Spleen (tissue), 11 donors: Measurements from ENCODE around the gene TSHZ2. TPM values are rescaled to one million over a fixed set of nuclear protein-coding genes. Genes with fewer than 3 reads are reported as not detected.

Source experiments
- DNase-seq: peaks from one replicate; pipeline ENCODE4 v3.0.0-alpha.2; 2020
- H3K27ac ChIP-seq, 8 donors: fragments of 200-600 bp; sonication (generic) in 7 of 8; 1 replicate in 4 of 8; 2 replicates in 4 of 8; pipeline versions ENCODE4 v1.5.0 to v1.8.0; 2016 to 2021; ENCODE audit warnings: inconsistent platforms in 4 of 8, mild to moderate bottlenecking in 4 of 8, moderate library complexity in 1 of 8
- H3K27me3 ChIP-seq, 7 donors: fragments of 200-600 bp; sonication (generic) in 6 of 7; replicated peaks in 1 of 7; 1 replicate in 4 of 7; 2 replicates in 3 of 7; pipeline versions ENCODE4 v1.5.0 to v1.8.0; 2016 to 2021; ENCODE audit warnings: inconsistent platforms in 3 of 7, mild to moderate bottlenecking in 1 of 7
- H3K36me3 ChIP-seq, 6 donors: fragments of 200-600 bp; sonication (generic) in 5 of 6; 1 replicate in 4 of 6; 2 replicates in 2 of 6; pipeline versions ENCODE4 v1.5.0 to v1.8.0; 2016 to 2021; ENCODE audit warnings: inconsistent platforms in 2 of 6
- H3K4me1 ChIP-seq, 6 donors: fragments of 200-600 bp; sonication (generic) in 5 of 6; 1 replicate in 3 of 6; 2 replicates in 3 of 6; pipeline versions ENCODE4 v1.5.0 to v1.8.0; 2016 to 2021; ENCODE audit warnings: inconsistent platforms in 3 of 6
- H3K4me3 ChIP-seq, 8 donors: fragments of 200-600 bp; sonication (generic) in 7 of 8; 1 replicate in 4 of 8; 2 replicates in 4 of 8; pipeline versions ENCODE4 v1.5.0 to v1.8.0; 2016 to 2021; ENCODE audit warnings: inconsistent platforms in 4 of 8, mild to moderate bottlenecking in 4 of 8, moderate library complexity in 2 of 8
- H3K9me3 ChIP-seq, 8 donors: fragments of 200-600 bp; sonication (generic) in 7 of 8; 1 replicate in 4 of 8; 2 replicates in 4 of 8; pipeline versions ENCODE4 v1.5.0 to v1.8.0; 2016 to 2021; ENCODE audit warnings: inconsistent platforms in 4 of 8
- CTCF ChIP-seq, 11 experiments: fragments of 200-600 bp in 7 of 11; fragments of 450-650 bp in 4 of 11; sonication (generic) in 4 of 11; IDR thresholded peaks in 8 of 11; conservative IDR thresholded peaks in 3 of 11; 1 replicate in 7 of 11; 2 replicates in 4 of 11; pipeline versions ENCODE4 v1.4.0 to v1.8.0; 2016 to 2021; ENCODE audit warnings: antibody characterized with exemption in 11 of 11, inconsistent platforms in 4 of 11, mild to moderate bottlenecking in 1 of 11
- POLR2A ChIP-seq, 3 donors: fragments of 450-650 bp; IDR thresholded peaks; one replicate each; pipeline ENCODE4 v1.5.1; 2017; ENCODE audit warnings: antibody characterized with exemption in 3 of 3, mild to moderate bottlenecking in 1 of 3
- POLR2AphosphoS5 ChIP-seq, 3 donors: sonication (generic); formaldehyde crosslinking; IDR thresholded peaks; one replicate each; pipeline ENCODE4 v1.5.1; 2017; ENCODE audit warnings: antibody characterized with exemption in 3 of 3
- WGBS, 5 donors: extraction: QIAGEN DNeasy Blood & Tissue Kit in 3 of 5; methylation state at CpG; one replicate each; pipeline versions ENCODE4 v1.1.5 to v1.1.7; 2013 to 2018; 5-methylcytosine and 5-hydroxymethylcytosine counted together
- intact Hi-C: fragments of 100-400 bp; cut with DNase I; formaldehyde crosslinking; loops from one replicate; pipeline ENCODE4 v1.15.0; 2023; ENCODE audit warnings: low total_unique reads
- polyA plus RNA-seq, 3 donors: library from polyadenylated mRNA; stranded (reverse); fragments of 200-250 nt; gene quantifications; one replicate each; pipeline ENCODE4 v1.2.1, GENCODE V29; 2013
- total RNA-seq, 7 donors: library from RNA; depleted of rRNA in 3 of 7; stranded (reverse); fragments of >200 nt in 3 of 7; fragmentation: NEBNext Ultra II Directional in 4 of 7; extraction: Animal tissue kit (Norgen Biotek cat#: 25700) in 4 of 7; gene quantifications; one replicate each; pipeline versions ENCODE4 v1.1.0 to v1.2.1, GENCODE V29; 2016 to 2021
- donor health status: healthy with polysubstance abuse.
- donor health status: DM: no; HTN: no; CAD: no; lungs with moderate emphysema.
- donor health status: DM: no; HTN: no; CAD: no.
- donor health status: Bipolar disorder and iron deficiency.
- donor health status: healthy.
- donor health status: DM: no; HTN: no; CAD: no.
- donor health status: DM: yes; HTN: yes; CAD: no.

TSHZ2 gene
- total and polyA plus RNA-seq, 10 donors: 0.86 to 19.2 (median 15.7) TPM

GRCh38 chr20:53491462-53491861, 519.3 kb downstream of the TSHZ2 start:
- H3K36me3 ChIP-seq: no peaks in the 10 kb centered on the region
- H3K27ac ChIP-seq: no peak overlapping the region
- intact Hi-C loops: no loop called here
- H3K4me3 ChIP-seq: no peak overlapping the region
- TF ChIP-seq POLR2AphosphoS5 (IDR thresholded peaks at IDR 0.05) (no peak), CTCF (IDR thresholded peaks at IDR 0.05 in 8 of 11, conservative IDR thresholded peaks at IDR 0.05 in 3 of 11) (no peak), POLR2A (IDR thresholded peaks at IDR 0.05) (no peak)
- H3K4me1 ChIP-seq: peaks cover 0 to 3% (median 0%) of the 10 kb centered on the region in 6 donors
- WGBS, 5 donors: 79 to 88% (median 86%) methylated on average over 5 of the region's 5 CpGs
- peaks cover 0 to 10% (median 0%) of the 10 kb centered on the region in 7 donors for H3K27me3 ChIP-seq
- no peaks in the 10 kb centered on the region for H3K9me3 ChIP-seq
- DNase-seq: no peak

GRCh38 chr20:53492212-53492611, 520.1 kb downstream of the TSHZ2 start:
- intact Hi-C loops: no loop called here
- DNase-seq: no peak
- Histone ChIP-seq H3K4me1 (peaks cover 0 to 3% (median 0%) of the 10 kb centered on the region in 6 donors), H3K4me3 (no peak overlapping the region), H3K27ac (no peak overlapping the region), H3K36me3 (no peaks in the 10 kb centered on the region), H3K27me3 (peaks cover 0 to 10% (median 0%) of the 10 kb centered on the region in 7 donors), H3K9me3 (peaks cover 0 to 3% (median 0%) of the 10 kb centered on the region in 8 donors)
- no peak for TF ChIP-seq CTCF (IDR thresholded peaks at IDR 0.05 in 8 of 11, conservative IDR thresholded peaks at IDR 0.05 in 3 of 11)
- no peak for TF ChIP-seq POLR2A (IDR thresholded peaks at IDR 0.05)
- TF ChIP-seq POLR2AphosphoS5 (IDR thresholded peaks at IDR 0.05): no peak
- WGBS, 5 donors: 76 to 92% (median 83%) methylated on average over 3 of the region's 3 CpGs

GRCh38 chr20:53493311-53493857, 521.2 kb downstream of the TSHZ2 start:
- intact Hi-C loops: no loop called here
- H3K36me3 ChIP-seq: no peaks in the 10 kb centered on the region
- WGBS, 5 donors: 63 to 83% (median 73%) methylated on average over 4 of the region's 4 CpGs
- DNase-seq: no peak
- peaks cover 0 to 10% (median 0%) of the 10 kb centered on the region in 7 donors for H3K27me3 ChIP-seq
- no peak overlapping the region for H3K4me3 ChIP-seq
- peaks cover 0 to 3% (median 0%) of the 10 kb centered on the region in 6 donors for H3K4me1 ChIP-seq
- H3K27ac ChIP-seq: no peak overlapping the region
- TF ChIP-seq POLR2AphosphoS5 (IDR thresholded peaks at IDR 0.05) (no peak), CTCF (IDR thresholded peaks at IDR 0.05 in 8 of 11, conservative IDR thresholded peaks at IDR 0.05 in 3 of 11) (peak in 2 of 11 experiments; percentile 10 to 17)
- H3K9me3 ChIP-seq: peaks cover 0 to 7% (median 0%) of the 10 kb centered on the region in 8 donors

- DNase-seq: no peak
- H3K9me3 ChIP-seq: peaks cover 0 to 7% (median 0%) of the 10 kb centered on the region in 8 donors
- intact Hi-C loops: no loop called here
These were observed 522.6 kb downstream of the TSHZ2 start for GRCh38 chr20:53494753-53495152.

More at GRCh38 chr20:53494753-53495152, 522.6 kb downstream of the TSHZ2 start:
- H3K4me3 ChIP-seq: no peak overlapping the region
- H3K36me3 ChIP-seq: no peaks in the 10 kb centered on the region
- H3K27me3 ChIP-seq: peaks cover 0 to 10% (median 0%) of the 10 kb centered on the region in 7 donors
- no peak overlapping the region for H3K27ac ChIP-seq
- no peak for TF ChIP-seq POLR2AphosphoS5 (IDR thresholded peaks at IDR 0.05)
- TF ChIP-seq POLR2A (IDR thresholded peaks at IDR 0.05): no peak
- 76 to 91% (median 82%) methylated on average over 5 of the region's 5 CpGs for WGBS, 5 donors
- H3K4me1 ChIP-seq: peaks cover 0 to 3% (median 0%) of the 10 kb centered on the region in 6 donors
